A549 (cell line): ENCODE results near the gene CPSF7. TPM values are rescaled to one million over a fixed set of nuclear protein-coding genes. Genes with fewer than 3 reads are reported as not detected.

ENCODE experiments used
- ATAC-seq, 2 experiments: fragments of 200-7000 bp in 1 of 2; fragments of >200 bp in 1 of 2; cut with Nextera tagmentation in 1 of 2; cut with Tn5 transposase in 1 of 2; 3 replicates each; pipeline versions ENCODE4 v1.8.0 to v1.9.1; 2018 to 2020; ENCODE audit warnings: mild to moderate bottlenecking in 1 of 2, moderate library complexity in 1 of 2
- CTCF ChIA-PET: fragments of 300-600 bp; sonication (Branson Sonifier 250); formaldehyde crosslinking; extraction: SDS; loops from one replicate; lab custom pipeline; 2021; ENCODE audit warnings: antibody characterized with exemption, inconsistent platforms; lab: Yijun Ruan, JAX
- POLR2A ChIA-PET: fragments of 350-600 bp; formaldehyde crosslinking; extraction: SDS; loops from one replicate; lab custom pipeline; 2021; ENCODE audit warnings: antibody characterized with exemption, inconsistent platforms; lab: Yijun Ruan, JAX
- DNase-seq, 2 experiments: peaks; one replicate each; pipeline versions ENCODE4 v3.0.0 to v3.0.0-alpha.2; 2011 to 2016; ENCODE audit warnings: low read depth in 1 of 2, low spot score in 1 of 2
- FAIRE-seq: peaks from 2 replicates; lab custom pipeline; 2011; peaks lifted over from hg19 to GRCh38; lab: Jason Lieb, UNC
- H3K27ac ChIP-seq, 2 experiments: fragments of >200 bp; sonication (Bioruptor Twin); formaldehyde crosslinking; 3 replicates each; pipeline ENCODE4 v1.5.1; 2016 to 2017
- H3K4me1 ChIP-seq: fragments of >200 bp; sonication (Bioruptor Twin); formaldehyde crosslinking; 3 replicates; pipeline ENCODE4 v1.6.1; 2016
- H3K4me2 ChIP-seq: fragments of >200 bp; sonication (Bioruptor Twin); formaldehyde crosslinking; 3 replicates; pipeline ENCODE4 v1.6.1; 2016
- H3K4me3 ChIP-seq: fragments of >200 bp; sonication (Bioruptor Twin); formaldehyde crosslinking; 3 replicates; pipeline ENCODE4 v1.5.1; 2016
- H3K9me3 ChIP-seq: fragments of >200 bp; sonication (Bioruptor Twin); formaldehyde crosslinking; 3 replicates; pipeline ENCODE4 v1.6.1; 2016
- BCL3 ChIP-seq: fragments of >200 bp; sonication (Bioruptor Twin); formaldehyde crosslinking; IDR thresholded peaks from 3 replicates; pipeline ENCODE4 v1.6.1; 2016
- CBX8 ChIP-seq: fragments of 200-600 bp; sonication (generic); IDR thresholded peaks from 2 replicates; pipeline ENCODE4 v1.6.1; 2016
- CEBPB ChIP-seq, 2 experiments: fragments of >200 bp in 1 of 2; sonication (Bioruptor Twin) in 1 of 2; formaldehyde crosslinking in 1 of 2; IDR thresholded peaks; 2 replicates each; pipeline ENCODE4 v1.6.1; 2012 to 2016
- E2F6 ChIP-seq: IDR thresholded peaks from 2 replicates; pipeline ENCODE4 v1.6.1; 2012; ENCODE audit warnings: low read depth, borderline replicate concordance
- EHMT2 ChIP-seq: fragments of 200-600 bp; sonication (generic); IDR thresholded peaks from 2 replicates; pipeline ENCODE4 v1.6.1; 2016; ENCODE audit warnings: antibody characterized with exemption, low read depth, mild to moderate bottlenecking, moderate library complexity
- ESRRA ChIP-seq: fragments of 150-350 bp; IDR thresholded peaks from 2 replicates; pipeline ENCODE4 v1.6.1; 2014; ENCODE audit warnings: mild to moderate bottlenecking, low read length, borderline replicate concordance
- FOSB ChIP-seq: fragments of 250-450 bp; sonication (Bioruptor Pico); IDR thresholded peaks from 2 replicates; pipeline ENCODE4 v1.5.0; 2020; ENCODE audit warnings: mild to moderate bottlenecking, moderate library complexity
- GATA3 ChIP-seq: IDR thresholded peaks from 2 replicates; pipeline ENCODE4 v1.6.1; 2012; ENCODE audit warnings: borderline replicate concordance
- HES2 ChIP-seq: fragments of >200 bp; sonication (Bioruptor Twin); formaldehyde crosslinking; IDR thresholded peaks from 2 replicates; pipeline ENCODE4 v1.6.1; 2016
- HMGXB4 ChIP-seq: fragments of 250-450 bp; sonication (Bioruptor Pico); IDR thresholded peaks from 2 replicates; pipeline ENCODE4 v1.5.0; 2021; ENCODE audit warnings: mild to moderate bottlenecking, moderate library complexity, borderline replicate concordance
- KDM5A ChIP-seq: fragments of 200-600 bp; sonication (generic); IDR thresholded peaks from 2 replicates; pipeline ENCODE4 v1.6.1; 2016; ENCODE audit warnings: antibody characterized with exemption, mild to moderate bottlenecking
- MAFK ChIP-seq: fragments of 450-650 bp; IDR thresholded peaks from 2 replicates; pipeline ENCODE4 v1.6.1; 2014; ENCODE audit not compliant: partially characterized antibody
- MAX ChIP-seq: IDR thresholded peaks from 2 replicates; pipeline ENCODE4 v1.6.1; 2012
- MAZ ChIP-seq: fragments of 150-350 bp; IDR thresholded peaks from 2 replicates; pipeline ENCODE4 v1.6.1; 2014; ENCODE audit warnings: antibody characterized with exemption, low read depth, low read length, borderline replicate concordance
- MYC ChIP-seq: IDR thresholded peaks from 2 replicates; pipeline ENCODE4 v1.6.1; 2012; ENCODE audit warnings: mild to moderate bottlenecking, inconsistent platforms, low read length, improper control_type of control experiment, borderline replicate concordance
- PBX3 ChIP-seq: IDR thresholded peaks from 2 replicates; pipeline ENCODE4 v1.6.1; 2012
- PHF8 ChIP-seq: fragments of 200-600 bp; sonication (generic); IDR thresholded peaks from 2 replicates; pipeline ENCODE4 v1.6.1; 2016; ENCODE audit warnings: low read depth, mild to moderate bottlenecking, antibody characterized with exemption, moderate library complexity, borderline replicate concordance
- POLR2A ChIP-seq: IDR thresholded peaks from 2 replicates; pipeline ENCODE4 v1.6.1; 2012; ENCODE audit warnings: mild to moderate bottlenecking, low read length
- POLR2AphosphoS2 ChIP-seq: conservative IDR thresholded peaks from 2 replicates; pipeline ENCODE4 v1.6.1; 2012; ENCODE audit warnings: low read length, improper control_type of control experiment, inconsistent platforms
- RAD21 ChIP-seq, 2 experiments: fragments of >200 bp in 1 of 2; sonication (Bioruptor Twin) in 1 of 2; formaldehyde crosslinking in 1 of 2; IDR thresholded peaks in 1 of 2; conservative IDR thresholded peaks in 1 of 2; 2 replicates in 1 of 2; 3 replicates in 1 of 2; pipeline ENCODE4 v1.6.1; 2012 to 2018; ENCODE audit warnings: inconsistent platforms in 1 of 2
- RARB ChIP-seq: fragments of 250-450 bp; sonication (Bioruptor Pico); IDR thresholded peaks from 2 replicates; pipeline ENCODE4 v1.8.0; 2021; ENCODE audit warnings: mild to moderate bottlenecking, moderate library complexity
- RFX5 ChIP-seq: fragments of 450-650 bp; IDR thresholded peaks from 2 replicates; pipeline ENCODE4 v1.7.1; 2014; ENCODE audit warnings: antibody characterized with exemption, mild to moderate bottlenecking, moderate library complexity
- RNF2 ChIP-seq: fragments of 200-600 bp; sonication (generic); IDR thresholded peaks from 2 replicates; pipeline ENCODE4 v1.6.1; 2016; ENCODE audit warnings: low read depth, mild to moderate bottlenecking, antibody characterized with exemption, moderate library complexity, borderline replicate concordance
- ZFP36 ChIP-seq: fragments of 450-650 bp; IDR thresholded peaks from 2 replicates; pipeline ENCODE4 v1.6.1; 2014; ENCODE audit warnings: borderline replicate concordance; ENCODE audit not compliant: partially characterized antibody
- ZNF302 ChIP-seq: fragments of 250-450 bp; sonication (Bioruptor Pico); IDR thresholded peaks from 2 replicates; pipeline ENCODE4 v1.9.0; 2021; ENCODE audit warnings: inconsistent platforms, mild to moderate bottlenecking, moderate library complexity
- ZSCAN20 ChIP-seq: fragments of 250-450 bp; sonication (Bioruptor Pico); IDR thresholded peaks from 2 replicates; pipeline ENCODE4 v1.8.0; 2022; ENCODE audit warnings: mild to moderate bottlenecking, moderate library complexity
- WGBS: methylation state at CpG from one replicate; pipeline ENCODE4 v1.1.6; 2017; ENCODE audit errors: missing lambda C conversion rate; 5-methylcytosine and 5-hydroxymethylcytosine counted together
- polyA plus RNA-seq, 4 experiments: library from polyadenylated mRNA; depleted of rRNA in 3 of 4; stranded (reverse); fragments of >200 nt; fragmentation: RNase III in 1 of 4; extraction: RNeasy Plus Mini Kit Qiagen cat#74134 plus additional on column Dnase treatment in 1 of 4; gene quantifications; 2 replicates in 3 of 4; 3 replicates in 1 of 4; pipeline ENCODE4 v1.2.3, GENCODE V29; 2011 to 2017
- TF ChIP-seq, protein P1 (sequence below): fragments of 250-450 bp; sonication (Bioruptor Pico); IDR thresholded peaks from 2 replicates; pipeline ENCODE4 v1.5.0; 2020; ENCODE audit warnings: low read depth, mild to moderate bottlenecking, moderate library complexity
- TF ChIP-seq, protein P2 (sequence below): fragments of 200-600 bp; sonication (generic); IDR thresholded peaks from 2 replicates; pipeline ENCODE4 v1.6.1; 2016; ENCODE audit warnings: antibody characterized with exemption, mild to moderate bottlenecking, moderate library complexity

The CPSF7 gene
- polyA plus RNA-seq, 2 of the 4 experiments (the other 2 are of a cell fraction), result 56.7 to 62.9 TPM

DNA sequence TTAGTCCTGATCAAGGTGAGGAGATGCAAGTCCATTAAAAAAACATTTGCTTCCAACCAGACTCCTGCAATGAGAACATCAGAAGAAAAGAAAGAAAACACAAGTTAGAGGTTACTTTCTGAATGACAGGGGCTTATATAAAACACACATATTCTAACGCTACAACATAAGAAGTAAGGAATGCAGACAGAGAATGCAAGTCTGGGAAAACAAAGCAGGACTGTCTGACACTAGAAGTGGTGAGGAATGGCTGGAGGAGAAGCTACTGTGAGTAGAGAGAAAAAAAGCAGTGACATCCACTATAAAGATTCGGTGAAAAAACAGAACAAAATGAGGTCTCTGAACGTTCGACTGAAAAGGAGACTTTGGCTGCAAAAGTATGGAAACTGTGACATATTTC lies 25.1 kb downstream of the CPSF7 start:
- no peaks in the 10 kb centered on the region for H3K4me1 ChIP-seq
- WGBS, result 90% methylated on average over 4 of the region's 4 CpGs
- ChIA-PET POLR2A (no interaction called here), CTCF (interaction anchor here (1.1 to 5.6 kb wide), 3 partner anchors 8 to 19 kb away, joined by 3 to 32 read pairs (median 4); no protein-coding TSS in a partner anchor)
- H3K27ac ChIP-seq, result no peak overlapping the region
- H3K4me3 ChIP-seq, result no peak overlapping the region
- no peak for FAIRE-seq
- H3K4me2 ChIP-seq, result no peak overlapping the region
- no peak for ATAC-seq
- TF ChIP-seq RNF2 (no peak), ZNF302 (no peak), GATA3 (no peak), E2F6 (no peak), MAZ (no peak), FOSB (CRISPR knock-in tag) (no peak), PBX3 (no peak), PHF8 (no peak), RAD21 (conservative IDR thresholded peaks at IDR 0.05 in 1 of 2, IDR thresholded peaks at IDR 0.05 in 1 of 2) (no peak), MAFK (no peak), ESRRA (no peak), KDM5A (no peak), EHMT2 (no peak), CEBPB (IDR thresholded peaks at IDR 0.05) (no peak), ZFP36 (no peak), HES2 (no peak)
- TF ChIP-seq, protein P1, sequence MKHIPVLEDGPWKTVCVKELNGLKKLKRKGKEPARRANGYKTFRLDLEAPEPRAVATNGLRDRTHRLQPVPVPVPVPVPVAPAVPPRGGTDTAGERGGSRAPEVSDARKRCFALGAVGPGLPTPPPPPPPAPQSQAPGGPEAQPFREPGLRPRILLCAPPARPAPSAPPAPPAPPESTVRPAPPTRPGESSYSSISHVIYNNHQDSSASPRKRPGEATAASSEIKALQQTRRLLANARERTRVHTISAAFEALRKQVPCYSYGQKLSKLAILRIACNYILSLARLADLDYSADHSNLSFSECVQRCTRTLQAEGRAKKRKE (CRISPR knock-in tag), result no peak
- no peak for DNase-seq
- no peaks in the 10 kb centered on the region for H3K9me3 ChIP-seq

DNA sequence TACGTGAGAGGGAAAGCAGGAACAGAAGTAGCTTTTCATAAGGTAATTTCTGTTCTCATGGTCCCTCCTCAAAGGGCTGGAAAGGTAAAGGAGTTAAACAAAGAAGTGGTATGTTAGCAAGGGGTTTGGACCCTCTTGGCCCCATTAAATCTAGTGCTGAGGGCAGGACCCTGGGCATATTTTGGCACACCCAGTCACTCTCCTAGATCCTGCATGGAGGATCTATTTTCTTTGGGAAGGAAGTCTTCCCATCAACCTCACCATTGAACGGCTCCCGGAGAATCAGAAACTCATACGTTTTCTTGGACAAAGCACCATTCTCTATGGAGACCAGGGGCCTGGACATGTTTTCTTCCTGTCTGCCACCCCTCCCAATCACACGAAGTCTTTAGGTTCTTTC lies 25.7 kb downstream of the CPSF7 start:
- Histone ChIP-seq H3K4me3 (no peak overlapping the region), H3K27ac (no peak overlapping the region), H3K4me2 (no peak overlapping the region), H3K9me3 (no peaks in the 10 kb centered on the region), H3K4me1 (no peaks in the 10 kb centered on the region)
- DNase-seq (no peak), ATAC-seq (no peak), FAIRE-seq (no peak)
- TF ChIP-seq CBX8, result no peak
- TF ChIP-seq POLR2A, result no peak
- TF ChIP-seq RARB (CRISPR knock-in tag), result no peak
- no peak for TF ChIP-seq BCL3
- TF ChIP-seq HES2, result no peak
- no peak for TF ChIP-seq MAX
- TF ChIP-seq, protein P2, sequence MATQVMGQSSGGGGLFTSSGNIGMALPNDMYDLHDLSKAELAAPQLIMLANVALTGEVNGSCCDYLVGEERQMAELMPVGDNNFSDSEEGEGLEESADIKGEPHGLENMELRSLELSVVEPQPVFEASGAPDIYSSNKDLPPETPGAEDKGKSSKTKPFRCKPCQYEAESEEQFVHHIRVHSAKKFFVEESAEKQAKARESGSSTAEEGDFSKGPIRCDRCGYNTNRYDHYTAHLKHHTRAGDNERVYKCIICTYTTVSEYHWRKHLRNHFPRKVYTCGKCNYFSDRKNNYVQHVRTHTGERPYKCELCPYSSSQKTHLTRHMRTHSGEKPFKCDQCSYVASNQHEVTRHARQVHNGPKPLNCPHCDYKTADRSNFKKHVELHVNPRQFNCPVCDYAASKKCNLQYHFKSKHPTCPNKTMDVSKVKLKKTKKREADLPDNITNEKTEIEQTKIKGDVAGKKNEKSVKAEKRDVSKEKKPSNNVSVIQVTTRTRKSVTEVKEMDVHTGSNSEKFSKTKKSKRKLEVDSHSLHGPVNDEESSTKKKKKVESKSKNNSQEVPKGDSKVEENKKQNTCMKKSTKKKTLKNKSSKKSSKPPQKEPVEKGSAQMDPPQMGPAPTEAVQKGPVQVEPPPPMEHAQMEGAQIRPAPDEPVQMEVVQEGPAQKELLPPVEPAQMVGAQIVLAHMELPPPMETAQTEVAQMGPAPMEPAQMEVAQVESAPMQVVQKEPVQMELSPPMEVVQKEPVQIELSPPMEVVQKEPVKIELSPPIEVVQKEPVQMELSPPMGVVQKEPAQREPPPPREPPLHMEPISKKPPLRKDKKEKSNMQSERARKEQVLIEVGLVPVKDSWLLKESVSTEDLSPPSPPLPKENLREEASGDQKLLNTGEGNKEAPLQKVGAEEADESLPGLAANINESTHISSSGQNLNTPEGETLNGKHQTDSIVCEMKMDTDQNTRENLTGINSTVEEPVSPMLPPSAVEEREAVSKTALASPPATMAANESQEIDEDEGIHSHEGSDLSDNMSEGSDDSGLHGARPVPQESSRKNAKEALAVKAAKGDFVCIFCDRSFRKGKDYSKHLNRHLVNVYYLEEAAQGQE, result no peak
- no peak for TF ChIP-seq MYC
- no peak for TF ChIP-seq ZSCAN20 (CRISPR knock-in tag)
- TF ChIP-seq POLR2AphosphoS2, result no peak
- no peak for TF ChIP-seq HMGXB4 (CRISPR knock-in tag)
- no peak for TF ChIP-seq ZFP36
- TF ChIP-seq RFX5, result no peak
- POLR2A ChIA-PET, result interaction anchor here (1.2 kb wide), 1 partner anchor 26 kb away, joined by 4 read pairs; the partner anchor contains the start of genes CPSF7 and SDHAF2
- WGBS, result 95% methylated on average over 5 of the region's 5 CpGs
- CTCF ChIA-PET, result interaction anchor here (3.7 to 5.6 kb wide), 2 partner anchors 12 to 18 kb away, joined by 17 to 32 read pairs; partner anchors contain the start of gene TMEM216
